KMS-11 (cell line): Measurements from ENCODE around the gene MYH11.

ENCODE experiments used
- H2AFZ ChIP-seq: fragments of 200-600 bp; sonication (generic); 2 replicates; pipeline ENCODE4 v1.6.1; 2016; ENCODE audit warnings: antibody characterized with exemption, mixed run types, low read depth
- H3K27ac ChIP-seq: fragments of 200-600 bp; sonication (generic); 2 replicates; pipeline ENCODE4 v1.6.1; 2016; ENCODE audit warnings: mild to moderate bottlenecking, mixed run types
- H3K27me3 ChIP-seq: fragments of 200-600 bp; sonication (generic); 2 replicates; pipeline ENCODE4 v1.6.1; 2017; ENCODE audit warnings: mild to moderate bottlenecking, low read depth, mixed run types, moderate library complexity; ENCODE audit not compliant: insufficient read depth
- H3K36me3 ChIP-seq: fragments of 200-600 bp; sonication (generic); 2 replicates; pipeline ENCODE4 v1.6.1; 2017; ENCODE audit warnings: mild to moderate bottlenecking, mixed run types; ENCODE audit not compliant: insufficient read depth
- H3K4me1 ChIP-seq: fragments of 200-600 bp; sonication (generic); 2 replicates; pipeline ENCODE4 v1.6.1; 2016; ENCODE audit warnings: mild to moderate bottlenecking, low read depth, mixed run types; ENCODE audit not compliant: poor library complexity, severe bottlenecking
- H3K4me2 ChIP-seq: fragments of 200-600 bp; sonication (generic); 2 replicates; pipeline ENCODE4 v1.7.0; 2016; ENCODE audit warnings: mild to moderate bottlenecking, mixed run types
- H3K4me3 ChIP-seq: fragments of 200-600 bp; sonication (generic); IDR thresholded peaks from 2 replicates; pipeline ENCODE4 v1.6.1; 2017; ENCODE audit warnings: low read depth, low read length, mixed read lengths; ENCODE audit not compliant: insufficient read depth
- H3K79me2 ChIP-seq: fragments of 200-600 bp; sonication (generic); 2 replicates; pipeline ENCODE4 v1.6.1; 2016; ENCODE audit warnings: low read depth, mixed run types; ENCODE audit not compliant: insufficient read depth
- H3K9ac ChIP-seq: fragments of 200-600 bp; sonication (generic); 2 replicates; pipeline ENCODE4 v1.6.1; 2016; ENCODE audit warnings: mild to moderate bottlenecking, mixed run types
- H4K20me1 ChIP-seq: fragments of 200-600 bp; sonication (generic); 2 replicates; pipeline ENCODE4 v1.6.1; 2016; ENCODE audit warnings: mild to moderate bottlenecking, mixed run types; ENCODE audit not compliant: insufficient read depth
- TF ChIP-seq, protein P1 (sequence below): fragments of 200-600 bp; sonication (generic); conservative IDR thresholded peaks from 2 replicates; pipeline ENCODE4 v1.6.1; 2017; ENCODE audit warnings: low read depth, mild to moderate bottlenecking, antibody characterized with exemption, low read length, moderate library complexity, mixed read lengths

MYH11 gene

GRCh38 chr16:15714393-15715172 is 142.2 kb downstream of the MYH11 start:
- Histone ChIP-seq H4K20me1 (no peaks in the 10 kb centered on the region), H2AFZ (no peak overlapping the region), H3K79me2 (no peaks in the 10 kb centered on the region), H3K27me3 (no peaks in the 10 kb centered on the region), H3K4me3 (no peak overlapping the region), H3K27ac (no peak overlapping the region), H3K9ac (no peak overlapping the region), H3K36me3 (no peaks in the 10 kb centered on the region), H3K4me2 (no peak overlapping the region), H3K4me1 (no peaks in the 10 kb centered on the region)
- TF ChIP-seq, protein P1, sequence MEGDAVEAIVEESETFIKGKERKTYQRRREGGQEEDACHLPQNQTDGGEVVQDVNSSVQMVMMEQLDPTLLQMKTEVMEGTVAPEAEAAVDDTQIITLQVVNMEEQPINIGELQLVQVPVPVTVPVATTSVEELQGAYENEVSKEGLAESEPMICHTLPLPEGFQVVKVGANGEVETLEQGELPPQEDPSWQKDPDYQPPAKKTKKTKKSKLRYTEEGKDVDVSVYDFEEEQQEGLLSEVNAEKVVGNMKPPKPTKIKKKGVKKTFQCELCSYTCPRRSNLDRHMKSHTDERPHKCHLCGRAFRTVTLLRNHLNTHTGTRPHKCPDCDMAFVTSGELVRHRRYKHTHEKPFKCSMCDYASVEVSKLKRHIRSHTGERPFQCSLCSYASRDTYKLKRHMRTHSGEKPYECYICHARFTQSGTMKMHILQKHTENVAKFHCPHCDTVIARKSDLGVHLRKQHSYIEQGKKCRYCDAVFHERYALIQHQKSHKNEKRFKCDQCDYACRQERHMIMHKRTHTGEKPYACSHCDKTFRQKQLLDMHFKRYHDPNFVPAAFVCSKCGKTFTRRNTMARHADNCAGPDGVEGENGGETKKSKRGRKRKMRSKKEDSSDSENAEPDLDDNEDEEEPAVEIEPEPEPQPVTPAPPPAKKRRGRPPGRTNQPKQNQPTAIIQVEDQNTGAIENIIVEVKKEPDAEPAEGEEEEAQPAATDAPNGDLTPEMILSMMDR: no peak

GRCh38 chr16:15708997-15709396 is 147.8 kb downstream of the MYH11 start:
- H3K4me1 ChIP-seq: no peaks in the 10 kb centered on the region
- H4K20me1 ChIP-seq: no peaks in the 10 kb centered on the region
- H3K4me3 ChIP-seq: no peak overlapping the region
- no peaks in the 10 kb centered on the region for H3K27me3 ChIP-seq
- no peak overlapping the region for H2AFZ ChIP-seq
- no peaks in the 10 kb centered on the region for H3K79me2 ChIP-seq
- H3K36me3 ChIP-seq: no peaks in the 10 kb centered on the region
- TF ChIP-seq, protein P1: no peak
- H3K4me2 ChIP-seq: no peak overlapping the region
- H3K9ac ChIP-seq: no peak overlapping the region
- no peak overlapping the region for H3K27ac ChIP-seq

GRCh38 chr16:15708096-15708495 is 148.7 kb downstream of the MYH11 start:
- no peaks in the 10 kb centered on the region for H3K79me2 ChIP-seq
- H4K20me1 ChIP-seq: no peaks in the 10 kb centered on the region
- H3K27ac ChIP-seq: no peak overlapping the region
- TF ChIP-seq, protein P1: no peak
- no peak overlapping the region for H2AFZ ChIP-seq
- no peaks in the 10 kb centered on the region for H3K27me3 ChIP-seq
- no peak overlapping the region for H3K9ac ChIP-seq
- no peaks in the 10 kb centered on the region for H3K36me3 ChIP-seq
- no peak overlapping the region for H3K4me3 ChIP-seq
- H3K4me2 ChIP-seq: no peak overlapping the region
- H3K4me1 ChIP-seq: no peaks in the 10 kb centered on the region

DNA sequence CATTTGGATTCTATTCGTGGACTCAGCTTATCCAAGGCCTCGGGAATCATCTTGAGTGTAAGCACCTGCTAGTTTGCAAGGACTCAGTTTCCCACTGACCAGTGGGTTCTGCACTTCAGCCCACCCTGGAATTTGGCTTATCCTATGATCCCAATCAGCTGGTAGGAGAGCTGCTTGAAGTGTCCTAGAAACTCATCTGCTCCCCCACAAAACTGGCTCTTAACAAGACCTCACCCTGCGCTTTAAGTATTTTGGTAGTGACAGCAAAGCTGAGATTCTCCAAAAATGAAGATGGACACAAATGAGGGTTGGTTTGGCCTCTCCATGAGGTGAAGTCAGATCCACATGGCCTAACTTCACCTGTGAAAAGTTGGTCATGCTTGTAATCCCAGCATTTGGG is 149.5 kb downstream of the MYH11 start:
- no peaks in the 10 kb centered on the region for H3K36me3 ChIP-seq
- no peak overlapping the region for H2AFZ ChIP-seq
- TF ChIP-seq, protein P1: no peak

More for the DNA sequence above, 149.5 kb downstream of the MYH11 start:
- no peaks in the 10 kb centered on the region for H3K79me2 ChIP-seq
- H3K4me3 ChIP-seq: no peak overlapping the region
- H3K27ac ChIP-seq: no peak overlapping the region
- no peaks in the 10 kb centered on the region for H3K4me1 ChIP-seq
- no peak overlapping the region for H3K4me2 ChIP-seq
- no peaks in the 10 kb centered on the region for H4K20me1 ChIP-seq
- no peak overlapping the region for H3K9ac ChIP-seq
- no peaks in the 10 kb centered on the region for H3K27me3 ChIP-seq
